ENCODE results near the gene USHBP1. TPM values are rescaled to one million over a fixed set of nuclear protein-coding genes. Genes with fewer than 3 reads are reported as not detected.
A peak's percentile ranks its signal among the peaks of the same experiment; 100 is the strongest.

The USHBP1 gene
- total RNA-seq, 1 donor from 2014 or later = not detected

GRCh38 chr19:17202249-17202648 is 62.3 kb downstream of the USHBP1 start:
- Mint-ChIP-seq H3K4me1 (ENCODE audit: unreplicated experiment) (no peaks in the 10 kb centered on the region), H3K27me3 (ENCODE audit: unreplicated experiment) (no peaks in the 10 kb centered on the region), H3K36me3 (ENCODE audit: unreplicated experiment) (peaks cover 59% of the 10 kb centered on the region), H3K9me3 (ENCODE audit: unreplicated experiment) (no peaks in the 10 kb centered on the region), H3K27ac (ENCODE audit: unreplicated experiment) (no peak overlapping the region), H3K4me3 (ENCODE audit: unreplicated experiment) (no peak overlapping the region)
- peak; percentile 67 for DNase-seq (ENCODE audit: extremely low spot score, unreplicated experiment)
- no peak for TF ChIP-seq CTCF (IDR thresholded peaks at IDR 0.05)

GRCh38 chr19:17200408-17201079 is 64.0 kb downstream of the USHBP1 start:
- DNase-seq (ENCODE audit: extremely low spot score, unreplicated experiment) = no peak
- Mint-ChIP-seq H3K4me3 (ENCODE audit: unreplicated experiment) (no peak overlapping the region), H3K27ac (ENCODE audit: unreplicated experiment) (no peak overlapping the region), H3K9me3 (ENCODE audit: unreplicated experiment) (no peaks in the 10 kb centered on the region), H3K36me3 (ENCODE audit: unreplicated experiment) (peaks cover 65% of the 10 kb centered on the region), H3K27me3 (ENCODE audit: unreplicated experiment) (no peaks in the 10 kb centered on the region), H3K4me1 (ENCODE audit: unreplicated experiment) (no peaks in the 10 kb centered on the region)
- no peak for TF ChIP-seq CTCF (IDR thresholded peaks at IDR 0.05)

Other genes with a start within 250 kb of the USHBP1 start
- gene CPAMD8, start 237.9 kb downstream of the USHBP1 start, total RNA-seq = 294 and 296 TPM in 2 replicates
- 9.2 and 11.6 TPM in 2 replicates for gene HAUS8, start 189.3 kb downstream of the USHBP1 start, total RNA-seq
- 93.3 and 94.3 TPM in 2 replicates for gene MYO9B, start 189.0 kb downstream of the USHBP1 start, total RNA-seq
- 36.1 and 37.5 TPM in 2 replicates for gene USE1, start 49.4 kb downstream of the USHBP1 start, total RNA-seq
- gene OCEL1, start 38.5 kb downstream of the USHBP1 start, total RNA-seq = 24.8 and 28.5 TPM in 2 replicates
- 43.9 and 44.2 TPM in 2 replicates for gene NR2F6, start 18.8 kb downstream of the USHBP1 start, total RNA-seq
- gene BABAM1, start 2.7 kb upstream of the USHBP1 start, total RNA-seq = 92.5 and 93.7 TPM in 2 replicates
- gene ANKLE1, start 17.2 kb upstream of the USHBP1 start, total RNA-seq = 0.99 and 1.5 TPM in 2 replicates
- gene ABHD8, start 38.7 kb upstream of the USHBP1 start, total RNA-seq = 5.0 and 6.1 TPM in 2 replicates
- gene MRPL34, start 41.1 kb upstream of the USHBP1 start, total RNA-seq = 66.9 and 78.8 TPM in 2 replicates
- 46.3 and 50.0 TPM in 2 replicates for gene DDA1, start 44.8 kb upstream of the USHBP1 start, total RNA-seq
- gene ANO8, start 70.1 kb upstream of the USHBP1 start, total RNA-seq = 17.7 and 21.9 TPM in 2 replicates
- gene GTPBP3, start 72.8 kb upstream of the USHBP1 start, total RNA-seq = 27.2 and 28.9 TPM in 2 replicates
- gene PLVAP, start 112.6 kb upstream of the USHBP1 start, total RNA-seq = 0.26 TPM in 1 of 2 replicates, not detected in the other
- gene CCDC194, start 129.5 kb upstream of the USHBP1 start, total RNA-seq = not detected in 2 replicates
- gene BST2, start 140.9 kb upstream of the USHBP1 start, total RNA-seq = 1.8 and 2.3 TPM in 2 replicates
- 59.2 and 63.2 TPM in 2 replicates for gene MVB12A, start 155.3 kb upstream of the USHBP1 start, total RNA-seq
- 0.30 and 0.55 TPM in 2 replicates for gene TMEM221, start 183.9 kb upstream of the USHBP1 start, total RNA-seq
- gene NXNL1, start 196.2 kb upstream of the USHBP1 start, total RNA-seq = not detected in 2 replicates
- gene SLC27A1, start 205.8 kb upstream of the USHBP1 start, total RNA-seq = 12.5 and 14.8 TPM in 2 replicates
- 112 and 115 TPM in 2 replicates for gene PGLS, start 246.9 kb upstream of the USHBP1 start, total RNA-seq

Data from osteocyte (in vitro differentiated cells).